Testis (tissue), 3 donors: ENCODE measurements around the gene PYDC1. TPM values are rescaled to one million over a fixed set of nuclear protein-coding genes. Genes with fewer than 3 reads are reported as not detected.
"Not testable (repeated sequence)": the region's sequence is repeated elsewhere in the genome, so short reads cannot be mapped to it uniquely, and the experiment has no call there.

Experiments used
- DNase-seq: peaks from one replicate; pipeline ENCODE4 v3.0.0-alpha.2; 2019
- H3K27ac ChIP-seq, 2 donors: fragments of 200-600 bp; sonication (generic); one replicate each; pipeline ENCODE4 v1.5.1; 2019
- H3K27me3 ChIP-seq: fragments of 200-600 bp; sonication (generic); one replicate; pipeline ENCODE4 v1.5.1; 2019
- H3K36me3 ChIP-seq: fragments of 200-600 bp; sonication (generic); one replicate; pipeline ENCODE4 v1.5.1; 2017; ENCODE audit warnings: low read depth; ENCODE audit errors: missing control alignments
- H3K4me1 ChIP-seq: fragments of 200-600 bp; sonication (generic); one replicate; pipeline ENCODE4 v1.5.1; 2019
- H3K4me3 ChIP-seq, 2 donors: fragments of 200-600 bp; sonication (generic); one replicate each; pipeline ENCODE4 v1.5.1; 2017 to 2019
- H3K9me3 ChIP-seq: fragments of 200-600 bp; sonication (generic); one replicate; pipeline ENCODE4 v1.5.1; 2017
- POLR2A ChIP-seq: fragments of 450-650 bp; IDR thresholded peaks from one replicate; pipeline ENCODE4 v1.6.1; 2017; ENCODE audit warnings: antibody characterized with exemption, mild to moderate bottlenecking, moderate library complexity
- WGBS, 2 donors: methylation state at CpG; one replicate each; pipeline ENCODE4 v1.1.5; 2018; 5-methylcytosine and 5-hydroxymethylcytosine counted together
- intact Hi-C: fragments of 100-400 bp; cut with DNase I; formaldehyde crosslinking; loops from one replicate; pipeline ENCODE4 v1.15.1; 2023; ENCODE audit warnings: low total_unique reads
- polyA plus RNA-seq: library from polyadenylated mRNA; stranded (reverse); fragments of 350-450 nt; fragmentation: Illumina TruSeq; extraction: RNeasy Lipid Tissue Mini Kit (QIAGEN cat#74804); gene quantifications from one replicate; pipeline ENCODE4 v1.2.3, GENCODE V29; 2014; ENCODE audit warnings: low read depth, low replicate concordance; ENCODE audit not compliant: insufficient read depth
- total RNA-seq, 2 donors: library from RNA; depleted of rRNA; stranded (reverse); fragments of >200 nt; gene quantifications; one replicate each; pipeline ENCODE4 v1.2.3, GENCODE V29; 2016
- TF ChIP-seq, protein P1 (sequence below), 3 experiments: fragments of 450-650 bp in 2 of 3; fragments of 200-600 bp in 1 of 3; sonication (generic) in 1 of 3; IDR thresholded peaks; one replicate each; pipeline ENCODE4 v1.5.1; 2016 to 2019; ENCODE audit warnings: antibody characterized with exemption in 3 of 3, mild to moderate bottlenecking in 2 of 3, moderate library complexity in 1 of 3

PYDC1 gene
- total and polyA plus RNA-seq, 3 donors from 2014 or later = not detected

DNA sequence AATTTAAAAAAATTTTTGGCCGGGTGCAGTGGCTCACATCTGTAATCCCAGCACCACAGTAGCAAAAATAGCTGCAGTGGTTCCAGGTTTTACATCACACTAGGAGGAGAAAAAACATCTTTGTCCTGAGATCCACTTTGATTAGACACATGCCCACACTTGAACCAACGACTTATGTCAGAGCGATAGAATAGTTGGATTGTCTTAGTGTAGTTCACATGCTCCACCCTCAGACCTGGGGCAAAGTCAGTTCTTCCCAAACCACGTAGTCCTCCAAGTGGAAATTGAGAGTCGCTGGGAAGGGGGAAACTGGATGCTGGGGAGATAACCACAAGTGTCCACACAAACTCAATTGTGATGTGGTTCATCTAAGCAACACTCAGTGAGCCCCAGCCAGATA is 31.4 kb upstream of the PYDC1 start:
- no peak for DNase-seq
- no peak overlapping the region for H3K4me3 ChIP-seq
- H3K4me1 ChIP-seq = no peaks in the 10 kb centered on the region
- no peaks in the 10 kb centered on the region for H3K36me3 ChIP-seq
- WGBS, 2 donors = 65 to 77% methylated on average over 5 of the region's 5 CpGs
- no peak overlapping the region for H3K27ac ChIP-seq
- no peaks in the 10 kb centered on the region for H3K9me3 ChIP-seq
- intact Hi-C loops = no loop called here
- no peak for TF ChIP-seq POLR2A
- TF ChIP-seq, protein P1, sequence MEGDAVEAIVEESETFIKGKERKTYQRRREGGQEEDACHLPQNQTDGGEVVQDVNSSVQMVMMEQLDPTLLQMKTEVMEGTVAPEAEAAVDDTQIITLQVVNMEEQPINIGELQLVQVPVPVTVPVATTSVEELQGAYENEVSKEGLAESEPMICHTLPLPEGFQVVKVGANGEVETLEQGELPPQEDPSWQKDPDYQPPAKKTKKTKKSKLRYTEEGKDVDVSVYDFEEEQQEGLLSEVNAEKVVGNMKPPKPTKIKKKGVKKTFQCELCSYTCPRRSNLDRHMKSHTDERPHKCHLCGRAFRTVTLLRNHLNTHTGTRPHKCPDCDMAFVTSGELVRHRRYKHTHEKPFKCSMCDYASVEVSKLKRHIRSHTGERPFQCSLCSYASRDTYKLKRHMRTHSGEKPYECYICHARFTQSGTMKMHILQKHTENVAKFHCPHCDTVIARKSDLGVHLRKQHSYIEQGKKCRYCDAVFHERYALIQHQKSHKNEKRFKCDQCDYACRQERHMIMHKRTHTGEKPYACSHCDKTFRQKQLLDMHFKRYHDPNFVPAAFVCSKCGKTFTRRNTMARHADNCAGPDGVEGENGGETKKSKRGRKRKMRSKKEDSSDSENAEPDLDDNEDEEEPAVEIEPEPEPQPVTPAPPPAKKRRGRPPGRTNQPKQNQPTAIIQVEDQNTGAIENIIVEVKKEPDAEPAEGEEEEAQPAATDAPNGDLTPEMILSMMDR (IDR thresholded peaks at IDR 0.05) = no peak
- H3K27me3 ChIP-seq = no peaks in the 10 kb centered on the region

DNA sequence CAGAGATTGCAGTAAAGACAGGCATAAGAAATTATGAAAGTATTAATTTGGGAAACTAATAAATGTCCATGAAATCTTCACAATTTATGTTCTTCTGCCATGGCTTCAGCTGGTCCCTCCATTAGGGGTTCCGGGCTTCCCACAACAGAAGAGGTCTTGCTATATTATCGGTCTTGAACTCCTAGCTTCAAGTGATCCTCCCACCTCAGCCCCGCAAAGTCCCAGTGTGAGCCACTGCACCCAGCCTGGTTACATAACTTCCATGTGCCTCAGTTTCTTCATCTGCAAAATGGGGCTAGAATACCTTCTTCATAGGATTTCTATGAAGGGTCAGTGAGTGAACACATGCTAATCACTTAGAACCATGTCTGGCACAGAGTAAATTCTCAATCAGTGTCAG is 29.4 kb upstream of the PYDC1 start:
- intact Hi-C loops = no loop called here
- no peak for DNase-seq
- Histone ChIP-seq H3K27ac (no peak overlapping the region), H3K4me3 (no peak overlapping the region), H3K36me3 (no peaks in the 10 kb centered on the region), H3K9me3 (no peaks in the 10 kb centered on the region), H3K27me3 (no peaks in the 10 kb centered on the region), H3K4me1 (no peaks in the 10 kb centered on the region)
- WGBS, 2 donors = 90 to 92% methylated on average over 3 of the region's 3 CpGs
- no peak for TF ChIP-seq POLR2A
- TF ChIP-seq, protein P1 (IDR thresholded peaks at IDR 0.05) = no peak

DNA sequence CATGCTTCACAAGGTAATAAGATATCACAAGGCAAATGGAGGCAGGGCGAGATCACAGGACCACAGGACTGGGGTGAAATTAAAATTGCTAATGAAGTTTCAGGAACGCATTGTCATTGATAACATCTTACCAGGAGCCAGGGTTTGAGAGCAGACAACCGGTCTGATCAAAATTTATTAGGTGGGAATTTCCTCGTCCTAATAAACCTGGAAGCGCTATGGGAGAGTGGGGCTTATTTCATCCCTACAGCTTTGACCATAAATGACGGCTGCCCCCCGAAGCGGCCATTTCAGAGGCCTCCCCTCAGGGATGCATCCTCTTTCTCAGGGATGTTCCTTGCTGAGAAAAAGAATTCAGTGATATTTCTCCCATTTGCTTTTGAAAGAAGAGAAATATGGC is 28.7 kb upstream of the PYDC1 start:
- H3K4me1 ChIP-seq, H3K9me3 ChIP-seq, DNase-seq, H3K4me3 ChIP-seq, H3K27me3 ChIP-seq, H3K36me3 ChIP-seq, intact Hi-C loops, H3K27ac ChIP-seq: not testable (repeated sequence)
- WGBS, 2 donors = 52 to 63% methylated on average over 8 of the region's 8 CpGs

DNA sequence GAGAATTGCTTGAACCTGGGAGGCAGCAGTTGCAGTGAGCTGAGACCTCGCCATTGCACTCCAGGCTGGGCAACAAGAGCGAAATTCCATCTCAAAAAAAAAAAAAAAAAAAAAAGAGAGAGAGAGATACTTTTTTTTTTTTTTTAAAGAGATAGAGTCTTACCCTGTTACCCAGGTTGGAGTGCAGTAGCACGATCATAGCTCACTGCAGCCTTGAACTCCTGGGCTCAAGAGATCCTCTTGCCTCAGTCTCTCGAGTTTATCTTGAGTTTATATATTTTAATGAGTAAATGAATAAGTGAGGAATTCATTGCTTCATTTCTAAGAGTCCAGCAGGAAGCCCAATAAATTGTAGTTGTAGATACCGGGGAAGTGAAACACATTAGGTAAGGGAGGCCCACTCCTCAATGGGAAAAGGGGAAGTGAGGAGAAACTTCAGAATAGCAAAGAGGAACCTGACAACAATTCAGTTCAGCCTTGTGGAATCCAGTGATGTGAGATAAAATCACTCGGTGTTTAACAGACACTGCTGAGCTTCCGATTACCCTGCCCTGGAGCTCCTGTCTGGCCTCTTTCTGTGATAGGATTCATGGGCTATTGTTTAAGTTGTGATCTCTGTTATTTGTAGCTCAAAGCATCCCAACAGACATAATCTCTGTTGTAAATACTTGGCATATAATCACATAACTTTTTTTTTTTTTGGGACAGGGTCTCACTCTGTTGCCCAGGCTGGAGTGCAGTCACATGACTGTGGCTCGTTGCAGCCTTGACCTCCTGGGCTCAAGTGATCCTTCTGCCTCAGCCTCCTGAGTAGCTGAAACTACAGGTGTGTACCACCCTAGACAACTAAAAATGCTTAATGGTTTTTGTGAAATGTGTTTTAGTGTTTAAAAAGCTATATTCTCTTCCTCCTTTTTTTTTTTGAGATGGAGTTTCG is 27.1 kb upstream of the PYDC1 start:
- intact Hi-C loops = no loop called here
- Histone ChIP-seq H3K9me3 (no peaks in the 10 kb centered on the region), H3K27ac (no peak overlapping the region), H3K36me3 (no peaks in the 10 kb centered on the region), H3K27me3 (no peaks in the 10 kb centered on the region), H3K4me3 (no peak overlapping the region), H3K4me1 (no peaks in the 10 kb centered on the region)
- DNase-seq = no peak
- WGBS, 2 donors = 68 to 71% methylated on average over 9 of the region's 9 CpGs
- no peak for TF ChIP-seq POLR2A
- TF ChIP-seq, protein P1 (IDR thresholded peaks at IDR 0.05) = no peak

DNA sequence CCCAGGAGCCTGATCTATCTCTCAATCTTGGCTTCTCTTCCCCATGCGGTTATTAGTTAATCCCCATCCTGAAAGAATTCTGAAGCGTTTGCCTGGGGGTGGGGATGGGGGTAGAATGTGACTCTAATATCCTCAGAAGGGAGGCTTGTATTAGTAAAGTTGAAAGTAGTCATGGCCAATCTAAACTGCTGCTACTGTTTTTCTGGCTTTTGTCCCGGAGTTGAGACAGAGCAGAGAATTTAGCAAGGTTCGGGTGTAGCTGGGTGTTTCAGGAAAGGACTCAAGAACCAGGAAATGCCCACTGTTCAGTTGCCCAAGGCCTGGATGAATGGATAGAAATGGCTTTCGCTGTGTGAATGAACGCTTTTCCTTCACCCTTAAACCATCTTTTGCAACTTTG is 25.3 kb upstream of the PYDC1 start:
- Histone ChIP-seq H3K9me3 (no peaks in the 10 kb centered on the region), H3K27me3 (no peaks in the 10 kb centered on the region), H3K4me3 (no peak overlapping the region), H3K27ac (no peak overlapping the region), H3K4me1 (no peaks in the 10 kb centered on the region), H3K36me3 (no peaks in the 10 kb centered on the region)
- intact Hi-C loops = no loop called here
- no peak for DNase-seq
- 55 to 73% methylated on average over 6 of the region's 6 CpGs for WGBS, 2 donors
- no peak for TF ChIP-seq POLR2A
- TF ChIP-seq, protein P1 (IDR thresholded peaks at IDR 0.05) = no peak
